Cardiac fibroblast (primary cell): Measurements from ENCODE around the gene MMP7.

ENCODE experiments used
- DNase-seq, 2 donors: peaks; one replicate each; pipeline versions ENCODE4 v3.0.0 to v3.0.0-alpha.2; 2010; ENCODE audit warnings: low read depth in 2 of 2
- H3K4me3 ChIP-seq, 2 donors: replicated peaks in 1 of 2; 1 replicate in 1 of 2; 2 replicates in 1 of 2; pipeline ENCODE4 v1.5.1; 2011; ENCODE audit warnings: low read depth in 2 of 2, low read length in 2 of 2, mild to moderate bottlenecking in 2 of 2, moderate library complexity in 1 of 2
- TF ChIP-seq, protein P1 (sequence below): IDR thresholded peaks from one replicate; pipeline ENCODE4 v1.5.1; 2011; ENCODE audit warnings: low read depth, mild to moderate bottlenecking, low read length, inconsistent platforms

The MMP7 gene

DNA sequence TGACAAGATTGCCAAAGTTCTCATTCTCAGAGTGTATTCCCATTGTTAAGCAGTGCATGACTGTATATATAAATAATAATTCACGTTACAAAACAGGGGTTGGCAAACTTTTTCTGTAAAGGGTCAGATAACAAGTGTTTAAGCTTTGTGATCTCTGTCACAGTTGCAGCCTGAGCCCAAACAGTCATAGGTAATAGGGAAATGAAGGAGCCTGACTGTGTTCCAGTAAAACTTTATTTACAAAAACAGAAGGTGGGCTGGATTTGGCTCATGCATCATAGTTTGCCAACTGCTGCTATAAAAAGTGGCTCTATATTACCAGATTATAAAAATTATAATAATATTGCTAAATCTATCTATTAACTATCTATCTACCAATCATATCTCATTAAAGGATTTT is 3.5 kb downstream of the MMP7 start:
- TF ChIP-seq, protein P1, sequence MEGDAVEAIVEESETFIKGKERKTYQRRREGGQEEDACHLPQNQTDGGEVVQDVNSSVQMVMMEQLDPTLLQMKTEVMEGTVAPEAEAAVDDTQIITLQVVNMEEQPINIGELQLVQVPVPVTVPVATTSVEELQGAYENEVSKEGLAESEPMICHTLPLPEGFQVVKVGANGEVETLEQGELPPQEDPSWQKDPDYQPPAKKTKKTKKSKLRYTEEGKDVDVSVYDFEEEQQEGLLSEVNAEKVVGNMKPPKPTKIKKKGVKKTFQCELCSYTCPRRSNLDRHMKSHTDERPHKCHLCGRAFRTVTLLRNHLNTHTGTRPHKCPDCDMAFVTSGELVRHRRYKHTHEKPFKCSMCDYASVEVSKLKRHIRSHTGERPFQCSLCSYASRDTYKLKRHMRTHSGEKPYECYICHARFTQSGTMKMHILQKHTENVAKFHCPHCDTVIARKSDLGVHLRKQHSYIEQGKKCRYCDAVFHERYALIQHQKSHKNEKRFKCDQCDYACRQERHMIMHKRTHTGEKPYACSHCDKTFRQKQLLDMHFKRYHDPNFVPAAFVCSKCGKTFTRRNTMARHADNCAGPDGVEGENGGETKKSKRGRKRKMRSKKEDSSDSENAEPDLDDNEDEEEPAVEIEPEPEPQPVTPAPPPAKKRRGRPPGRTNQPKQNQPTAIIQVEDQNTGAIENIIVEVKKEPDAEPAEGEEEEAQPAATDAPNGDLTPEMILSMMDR, result no peak

GRCh38 chr11:102523887-102524286 is 6.7 kb downstream of the MMP7 start:
- DNase-seq, result no peak
- TF ChIP-seq, protein P1, result no peak

More for the DNA sequence above, 3.5 kb downstream of the MMP7 start:
- DNase-seq, result no peak
- H3K4me3 ChIP-seq, result no peak overlapping the region

GRCh38 chr11:102523189-102523570 is 7.4 kb downstream of the MMP7 start:
- no peak overlapping the region for H3K4me3 ChIP-seq
- DNase-seq, result no peak
- TF ChIP-seq, protein P1, result no peak

More at GRCh38 chr11:102523887-102524286, 6.7 kb downstream of the MMP7 start:
- H3K4me3 ChIP-seq, result no peak overlapping the region

DNA sequence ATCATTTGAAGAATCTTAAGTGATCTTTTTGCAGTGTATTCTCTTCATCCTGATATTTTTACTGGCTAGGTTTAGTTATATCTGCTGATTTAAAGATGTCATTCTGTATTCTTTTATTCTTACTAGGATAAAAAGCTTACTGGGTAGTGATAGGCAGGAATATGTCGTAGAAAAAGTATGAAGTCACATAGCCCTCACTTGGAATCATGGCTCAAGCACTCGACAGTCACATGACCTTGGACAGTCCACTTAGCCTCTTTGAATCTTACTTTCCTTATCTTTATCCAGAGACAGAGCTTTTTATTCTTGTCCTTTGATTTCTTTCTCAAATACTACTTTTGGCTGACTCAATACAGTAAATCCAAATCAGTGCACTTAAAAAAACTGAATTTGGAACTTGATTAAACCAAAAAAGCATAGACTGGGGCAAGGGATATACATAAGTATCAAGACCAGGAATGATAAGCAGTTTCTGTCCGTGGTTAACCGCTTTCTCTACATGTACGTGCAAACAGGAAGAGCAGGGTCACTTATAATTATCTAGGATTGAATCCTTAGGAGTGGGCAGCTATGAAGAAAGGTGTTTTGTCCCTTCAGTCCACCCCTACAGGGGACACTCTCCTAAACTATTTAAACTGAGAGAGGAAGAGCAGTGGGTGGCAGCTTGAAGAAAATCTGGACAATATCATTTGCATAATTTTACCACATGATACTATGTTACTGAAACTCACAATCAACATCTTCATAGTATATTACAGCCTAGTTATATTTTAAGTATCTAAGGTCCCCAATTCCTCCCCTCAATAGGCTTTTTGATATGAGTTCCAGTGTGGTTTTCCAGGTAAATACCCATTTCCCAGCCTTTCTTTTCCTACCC is 8.0 kb downstream of the MMP7 start:
- TF ChIP-seq, protein P1, result no peak
- no peak for DNase-seq
- H3K4me3 ChIP-seq, result no peak overlapping the region

DNA sequence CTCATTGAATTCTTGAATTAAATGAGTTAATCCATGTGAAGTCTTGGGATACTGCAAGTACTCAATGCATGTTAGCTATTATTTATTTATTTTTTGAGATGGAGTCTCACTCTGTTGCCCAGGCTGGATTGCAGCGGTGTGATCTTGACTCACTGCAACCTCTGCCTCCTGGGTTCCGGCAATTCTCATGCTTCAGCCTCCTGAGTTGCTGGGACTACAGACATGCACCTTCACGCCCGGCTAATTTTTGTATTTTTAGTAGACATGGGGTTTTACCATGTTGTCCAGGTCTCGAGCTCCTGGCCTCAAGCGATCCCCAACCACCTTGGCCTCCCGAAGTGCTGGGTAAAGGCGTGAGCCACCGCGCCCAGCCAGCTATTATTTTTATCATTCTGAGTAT is 9.4 kb downstream of the MMP7 start:
- DNase-seq, result no peak
- H3K4me3 ChIP-seq, result no peak overlapping the region
- TF ChIP-seq, protein P1, result no peak

- TF ChIP-seq, protein P1, result no peak
- no peak overlapping the region for H3K4me3 ChIP-seq
- DNase-seq, result no peak
Measured at GRCh38 chr11:102520514-102520913, 10.0 kb downstream of the MMP7 start.
